ENCODE data around the gene PRPF40A.
A peak's percentile ranks its signal among the peaks of the same experiment; 100 is the strongest.

The PRPF40A gene

GRCh38 chr2:152716805-152717227 lies 445 bp downstream of the PRPF40A start:
- peak; percentile 30 for DNase-seq

- DNase-seq: peak; percentile 37
These were observed 1.3 kb downstream of the PRPF40A start for GRCh38 chr2:152715854-152716428.

GRCh38 chr2:152715112-152715511 lies 2.1 kb downstream of the PRPF40A start:
- DNase-seq: no peak

- DNase-seq: no peak
These were observed 6.5 kb downstream of the PRPF40A start for GRCh38 chr2:152710713-152711112.

GRCh38 chr2:152708742-152709141 lies 8.5 kb downstream of the PRPF40A start:
- no peak for DNase-seq

- DNase-seq: no peak
These were observed 10.7 kb downstream of the PRPF40A start for GRCh38 chr2:152706477-152707021.

GRCh38 chr2:152701198-152701597 lies 16.1 kb downstream of the PRPF40A start:
- DNase-seq: no peak

- no peak for DNase-seq
These were observed 20.8 kb downstream of the PRPF40A start for GRCh38 chr2:152696476-152696875.

- no peak for DNase-seq
These were observed 21.5 kb downstream of the PRPF40A start for GRCh38 chr2:152695763-152696162.

GRCh38 chr2:152694161-152694661 lies 23.1 kb downstream of the PRPF40A start:
- DNase-seq: peak; percentile 64

GRCh38 chr2:152693033-152693432 lies 24.2 kb downstream of the PRPF40A start:
- DNase-seq: no peak

- no peak for DNase-seq
These were observed 30.9 kb downstream of the PRPF40A start for GRCh38 chr2:152686321-152686720.

- no peak for DNase-seq
These were observed 33.9 kb downstream of the PRPF40A start for GRCh38 chr2:152683400-152683799.

- no peak for DNase-seq
These were observed 34.6 kb downstream of the PRPF40A start for GRCh38 chr2:152682663-152683062.

GRCh38 chr2:152678808-152679207 lies 38.5 kb downstream of the PRPF40A start:
- no peak for DNase-seq

- no peak for DNase-seq
These were observed 40.8 kb downstream of the PRPF40A start for GRCh38 chr2:152676461-152676860.

GRCh38 chr2:152674334-152674733 lies 42.9 kb downstream of the PRPF40A start:
- no peak for DNase-seq

GRCh38 chr2:152664725-152665124 lies 52.5 kb downstream of the PRPF40A start:
- DNase-seq: no peak

GRCh38 chr2:152661076-152661475 lies 56.2 kb downstream of the PRPF40A start:
- no peak for DNase-seq

GRCh38 chr2:152658221-152658620 lies 59.0 kb downstream of the PRPF40A start:
- DNase-seq: no peak

- no peak for DNase-seq
These were observed 60.2 kb downstream of the PRPF40A start for GRCh38 chr2:152657043-152657442.

- DNase-seq: no peak
These were observed 61.4 kb downstream of the PRPF40A start for GRCh38 chr2:152655880-152656279.

- DNase-seq: no peak
These were observed 65.4 kb downstream of the PRPF40A start for GRCh38 chr2:152651834-152652233.

GRCh38 chr2:152650768-152651371 lies 66.4 kb downstream of the PRPF40A start:
- no peak for DNase-seq

- DNase-seq: no peak
These were observed 67.3 kb downstream of the PRPF40A start for GRCh38 chr2:152649997-152650396.
